ENCODE results near the gene NRARP.

Gene NRARP

DNA sequence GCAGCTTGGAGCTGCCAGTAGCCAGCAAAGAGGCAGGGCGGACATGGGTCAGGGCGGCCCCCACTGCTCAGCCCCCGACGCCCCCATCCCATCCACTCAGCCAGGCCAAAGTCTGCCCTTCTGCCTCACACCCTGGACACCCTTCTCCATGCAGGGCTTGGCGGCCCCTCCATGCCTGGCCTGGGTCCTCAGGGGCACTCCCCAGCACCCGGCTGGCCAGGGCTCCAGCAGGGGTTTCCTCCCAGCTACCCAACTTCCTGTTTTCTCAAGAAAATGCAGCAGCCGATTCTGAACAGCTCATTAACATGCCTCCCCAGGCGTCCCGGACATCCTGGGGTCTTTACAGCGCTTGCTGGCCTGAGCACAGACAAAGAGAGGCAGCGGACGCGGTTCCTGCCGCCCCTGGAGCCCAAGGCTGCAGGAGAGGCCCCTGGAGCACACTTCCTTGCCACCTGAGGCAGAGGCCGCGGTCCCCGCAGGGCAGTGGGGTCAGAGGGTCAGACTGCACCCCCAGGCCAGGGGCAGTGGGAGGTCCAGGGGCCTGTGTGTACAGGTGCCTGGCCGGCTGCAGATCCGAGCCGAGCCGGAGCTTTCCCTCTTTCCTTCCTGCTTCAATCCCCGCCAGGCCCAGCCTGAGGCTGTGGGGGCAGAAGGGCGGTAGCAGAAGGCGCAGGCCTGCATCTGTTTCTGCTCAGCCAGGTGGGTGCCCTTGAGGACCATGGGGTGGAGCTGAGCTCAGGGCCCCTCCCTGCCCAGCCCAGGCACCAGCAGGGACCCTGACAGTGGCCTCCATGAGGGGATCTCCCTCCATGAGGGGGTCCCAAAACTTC lies 18.7 kb upstream of the NRARP start:
- no peak overlapping the region for H3K27ac ChIP-seq (ENCODE audit: low read length)
- H3K36me3 ChIP-seq (ENCODE audit: insufficient read depth, low read depth, low read length) = no peaks in the 10 kb centered on the region
- H3K4me1 ChIP-seq (ENCODE audit: insufficient read depth, low read length) = no peaks in the 10 kb centered on the region; the same call in 1 of the 2 replicates
- no peaks in the 10 kb centered on the region for H3K9me3 ChIP-seq (ENCODE audit: insufficient read depth, low read depth, low read length)
- no peak overlapping the region for H3K4me3 ChIP-seq (ENCODE audit: low read length)
- H3K9ac ChIP-seq (ENCODE audit: low read depth, low read length) = peak overlapping the region; percentile 27; the same call in 1 of the 2 replicates
- H3K27me3 ChIP-seq (ENCODE audit: insufficient read depth, low read length) = no peaks in the 10 kb centered on the region; the same call in 1 of the 2 replicates

DNA sequence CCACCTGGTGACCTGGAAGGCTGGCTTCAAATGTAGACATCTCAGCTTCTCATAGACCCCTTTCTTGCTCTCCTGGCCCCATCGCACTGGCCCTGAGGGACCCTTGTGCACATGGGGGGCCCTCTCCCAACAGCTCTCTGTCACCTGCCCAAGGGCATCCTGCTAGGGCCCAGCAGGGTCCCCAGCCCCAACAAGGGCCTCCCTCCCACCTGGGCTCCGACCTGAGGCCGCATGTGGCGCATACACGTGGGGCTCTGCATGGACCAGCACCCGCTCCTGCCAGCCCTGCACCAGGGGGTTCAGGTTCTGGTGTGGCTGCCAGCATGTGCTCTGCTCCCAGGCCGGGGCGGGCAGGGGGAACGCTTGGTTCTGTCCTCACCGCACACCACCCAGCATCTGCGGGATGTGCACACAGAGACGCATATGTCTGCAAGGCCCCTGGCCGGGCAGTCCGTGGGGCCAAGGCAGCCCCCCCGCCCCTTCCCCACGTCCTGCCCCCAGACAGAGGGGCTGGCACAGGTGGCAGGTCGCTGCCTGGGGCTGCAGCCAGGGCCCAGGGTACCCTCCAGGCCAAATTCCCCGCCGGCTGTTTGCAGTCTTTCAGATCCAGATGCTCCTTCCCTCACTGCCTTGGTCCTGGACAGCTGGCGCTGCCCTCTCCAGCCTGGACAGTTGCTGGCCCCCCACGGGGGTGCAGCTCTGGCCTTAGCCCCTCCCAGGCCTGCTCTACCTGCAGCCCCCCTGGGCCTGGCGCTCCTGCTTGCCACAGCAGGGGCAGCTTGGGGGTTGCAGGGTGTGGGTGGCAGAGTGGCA lies 17.9 kb upstream of the NRARP start:
- H3K27ac ChIP-seq (ENCODE audit: low read length) = no peak overlapping the region
- no peak overlapping the region for H3K9ac ChIP-seq (ENCODE audit: low read depth, low read length)
- H3K4me1 ChIP-seq (ENCODE audit: insufficient read depth, low read length) = no peaks in the 10 kb centered on the region; the same call in 1 of the 2 replicates
- no peaks in the 10 kb centered on the region; the same call in 1 of the 2 replicates for H3K27me3 ChIP-seq (ENCODE audit: insufficient read depth, low read length)
- H3K4me3 ChIP-seq (ENCODE audit: low read length) = no peak overlapping the region
- H3K9me3 ChIP-seq (ENCODE audit: insufficient read depth, low read depth, low read length) = no peaks in the 10 kb centered on the region
- no peaks in the 10 kb centered on the region for H3K36me3 ChIP-seq (ENCODE audit: insufficient read depth, low read depth, low read length)

DNA sequence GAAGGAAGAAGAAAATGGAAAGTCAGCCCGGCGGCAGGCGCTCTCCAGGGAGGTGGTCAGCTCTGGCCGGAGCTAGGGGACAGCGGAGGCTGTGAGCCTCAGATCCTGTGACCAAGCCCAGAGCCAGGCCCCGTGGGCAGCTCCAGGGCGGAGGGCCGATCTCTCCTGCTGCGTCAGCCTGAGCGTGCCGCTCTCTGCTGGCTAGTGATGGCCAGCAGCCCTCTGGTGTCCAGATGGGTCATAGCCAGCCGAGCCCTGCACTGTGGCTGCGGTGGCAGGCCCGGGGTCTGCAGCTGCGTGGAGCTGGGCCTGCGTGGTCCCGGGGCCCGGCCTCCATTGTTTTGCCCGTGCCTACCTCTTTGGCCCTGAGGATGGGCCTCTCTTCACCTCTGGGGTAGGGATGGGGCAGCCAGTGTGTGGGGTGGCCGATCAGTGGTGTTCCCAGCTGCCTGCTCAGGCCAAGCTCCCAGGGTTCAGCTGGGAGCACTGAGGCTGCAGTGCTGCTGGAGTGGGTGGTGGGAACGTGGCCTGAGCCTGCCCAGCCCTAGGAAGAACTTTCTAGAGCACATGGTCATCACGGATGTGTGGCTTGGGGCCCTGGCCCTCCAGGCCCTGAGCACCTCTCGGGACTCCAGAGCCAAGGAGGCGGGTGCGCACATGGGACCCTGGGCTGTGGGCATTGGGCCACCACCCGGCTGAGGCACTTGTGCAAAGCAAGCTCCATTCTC lies 17.1 kb upstream of the NRARP start:
- Histone ChIP-seq H3K4me3 (ENCODE audit: low read length) (no peak overlapping the region), H3K27me3 (ENCODE audit: insufficient read depth, low read length) (no peaks in the 10 kb centered on the region; the same call in 1 of the 2 replicates), H3K9ac (ENCODE audit: low read depth, low read length) (no peak overlapping the region), H3K9me3 (ENCODE audit: insufficient read depth, low read depth, low read length) (no peaks in the 10 kb centered on the region), H3K4me1 (ENCODE audit: insufficient read depth, low read length) (no peaks in the 10 kb centered on the region; the same call in 1 of the 2 replicates), H3K36me3 (ENCODE audit: insufficient read depth, low read depth, low read length) (no peaks in the 10 kb centered on the region), H3K27ac (ENCODE audit: low read length) (no peak overlapping the region)

DNA sequence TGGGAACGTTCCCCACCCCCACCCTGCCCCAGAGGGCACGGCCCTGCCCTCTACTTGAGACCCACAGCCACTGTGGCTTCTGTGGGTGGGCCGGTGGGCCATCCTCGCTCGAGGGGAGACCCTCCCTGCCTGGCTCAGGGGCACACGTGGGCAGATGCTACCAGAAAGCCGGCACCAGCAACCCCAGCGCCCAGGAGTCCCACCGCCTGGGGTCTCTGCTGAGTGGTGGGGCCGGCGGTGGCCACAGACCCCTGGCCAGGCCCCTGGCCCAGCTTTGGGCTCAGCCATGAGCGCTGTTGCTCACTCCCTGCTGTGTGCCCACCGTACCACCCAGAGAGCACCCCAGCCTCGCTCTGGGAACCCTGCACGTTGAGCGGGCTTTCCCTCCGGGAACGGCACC lies 16.5 kb upstream of the NRARP start:
- Histone ChIP-seq H3K4me3 (ENCODE audit: low read length) (no peak overlapping the region), H3K4me1 (ENCODE audit: insufficient read depth, low read length) (no peaks in the 10 kb centered on the region; the same call in 1 of the 2 replicates), H3K27ac (ENCODE audit: low read length) (no peak overlapping the region), H3K9ac (ENCODE audit: low read depth, low read length) (no peak overlapping the region), H3K27me3 (ENCODE audit: insufficient read depth, low read length) (no peaks in the 10 kb centered on the region; the same call in 1 of the 2 replicates), H3K9me3 (ENCODE audit: insufficient read depth, low read depth, low read length) (no peaks in the 10 kb centered on the region), H3K36me3 (ENCODE audit: insufficient read depth, low read depth, low read length) (no peaks in the 10 kb centered on the region)

DNA sequence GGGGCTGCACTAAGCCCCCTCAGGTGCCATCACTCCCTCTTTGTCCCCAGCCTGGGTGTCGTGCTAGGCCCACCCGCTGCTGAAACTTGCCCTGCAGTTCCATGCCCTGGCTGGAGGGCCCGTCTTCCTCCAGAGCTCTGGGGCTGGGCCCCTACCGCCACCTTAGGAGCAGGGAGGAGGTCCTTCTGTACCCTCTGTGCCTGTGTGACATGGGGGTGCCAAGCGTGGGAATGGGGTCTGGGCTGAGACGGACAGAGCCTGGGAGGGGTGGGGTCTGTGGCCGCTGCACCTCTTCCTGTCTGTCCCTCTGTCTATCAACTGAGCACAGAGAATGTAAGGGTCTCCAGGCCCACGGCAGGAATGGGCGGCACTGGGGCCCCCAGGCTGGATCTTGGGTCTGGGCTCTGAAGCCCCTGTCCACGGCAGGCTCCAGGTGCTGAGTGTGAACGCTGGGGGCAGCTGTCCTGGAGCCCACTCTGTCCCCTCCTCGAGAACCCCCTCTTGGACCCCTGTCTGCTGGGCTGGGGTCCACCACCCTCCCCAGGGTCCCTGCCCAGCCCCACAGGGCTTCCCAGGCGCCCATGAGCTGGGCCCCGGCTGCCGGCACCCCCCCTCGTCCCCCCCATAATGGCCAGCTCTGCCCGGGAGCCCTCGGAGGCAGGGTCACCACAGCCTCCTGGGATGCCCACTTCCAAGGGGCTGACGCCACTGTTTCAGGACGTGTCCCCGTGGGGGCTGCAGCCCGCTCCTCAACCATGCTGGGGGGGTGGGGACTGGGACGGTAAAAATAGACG lies 15.8 kb upstream of the NRARP start:
- no peaks in the 10 kb centered on the region; the same call in 1 of the 2 replicates for H3K4me1 ChIP-seq (ENCODE audit: insufficient read depth, low read length)
- no peak overlapping the region for H3K27ac ChIP-seq (ENCODE audit: low read length)
- H3K9ac ChIP-seq (ENCODE audit: low read depth, low read length) = no peak overlapping the region
- no peaks in the 10 kb centered on the region for H3K36me3 ChIP-seq (ENCODE audit: insufficient read depth, low read depth, low read length)
- no peaks in the 10 kb centered on the region; the same call in 1 of the 2 replicates for H3K27me3 ChIP-seq (ENCODE audit: insufficient read depth, low read length)
- no peak overlapping the region for H3K4me3 ChIP-seq (ENCODE audit: low read length)
- no peaks in the 10 kb centered on the region for H3K9me3 ChIP-seq (ENCODE audit: insufficient read depth, low read depth, low read length)

DNA sequence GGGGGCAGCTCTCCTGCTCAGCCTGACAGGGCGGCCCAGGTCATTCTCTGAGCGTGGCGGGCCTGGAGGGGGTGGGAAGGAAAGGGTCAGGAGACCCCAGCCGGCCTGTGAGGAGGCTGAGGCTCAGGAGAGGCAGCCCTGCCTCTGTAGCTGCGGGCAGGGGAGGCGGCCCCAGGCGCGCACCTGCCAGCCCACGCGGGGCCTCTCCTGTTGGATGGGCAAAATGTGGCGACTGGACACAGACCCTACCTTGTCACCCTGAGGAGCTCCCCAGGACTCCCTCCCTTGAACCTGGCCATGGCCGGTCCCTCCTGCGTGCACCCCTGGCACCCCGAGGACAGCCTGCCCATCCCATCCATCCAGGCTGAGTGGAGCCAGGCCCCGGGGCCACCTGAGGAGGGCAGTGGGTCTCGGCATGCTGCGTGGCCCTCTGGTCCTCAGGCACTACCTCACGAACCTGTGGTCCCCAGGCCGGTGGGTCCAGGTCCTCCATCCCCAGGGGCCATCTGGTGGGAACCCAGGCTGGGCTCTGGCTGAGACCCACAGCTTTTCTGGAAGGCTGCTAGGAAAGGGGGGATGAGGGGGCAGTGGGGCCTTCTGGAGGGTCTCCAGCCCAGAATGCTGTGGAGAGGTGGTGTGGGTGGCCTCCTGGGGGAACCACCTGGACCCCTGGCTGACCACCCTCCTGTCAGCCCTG lies 15.1 kb upstream of the NRARP start:
- Histone ChIP-seq H3K4me1 (ENCODE audit: insufficient read depth, low read length) (no peaks in the 10 kb centered on the region; the same call in 1 of the 2 replicates), H3K27ac (ENCODE audit: low read length) (no peak overlapping the region), H3K9ac (ENCODE audit: low read depth, low read length) (no peak overlapping the region), H3K9me3 (ENCODE audit: insufficient read depth, low read depth, low read length) (no peaks in the 10 kb centered on the region), H3K36me3 (ENCODE audit: insufficient read depth, low read depth, low read length) (no peaks in the 10 kb centered on the region), H3K27me3 (ENCODE audit: insufficient read depth, low read length) (no peaks in the 10 kb centered on the region; the same call in 1 of the 2 replicates), H3K4me3 (ENCODE audit: low read length) (no peak overlapping the region)

DNA sequence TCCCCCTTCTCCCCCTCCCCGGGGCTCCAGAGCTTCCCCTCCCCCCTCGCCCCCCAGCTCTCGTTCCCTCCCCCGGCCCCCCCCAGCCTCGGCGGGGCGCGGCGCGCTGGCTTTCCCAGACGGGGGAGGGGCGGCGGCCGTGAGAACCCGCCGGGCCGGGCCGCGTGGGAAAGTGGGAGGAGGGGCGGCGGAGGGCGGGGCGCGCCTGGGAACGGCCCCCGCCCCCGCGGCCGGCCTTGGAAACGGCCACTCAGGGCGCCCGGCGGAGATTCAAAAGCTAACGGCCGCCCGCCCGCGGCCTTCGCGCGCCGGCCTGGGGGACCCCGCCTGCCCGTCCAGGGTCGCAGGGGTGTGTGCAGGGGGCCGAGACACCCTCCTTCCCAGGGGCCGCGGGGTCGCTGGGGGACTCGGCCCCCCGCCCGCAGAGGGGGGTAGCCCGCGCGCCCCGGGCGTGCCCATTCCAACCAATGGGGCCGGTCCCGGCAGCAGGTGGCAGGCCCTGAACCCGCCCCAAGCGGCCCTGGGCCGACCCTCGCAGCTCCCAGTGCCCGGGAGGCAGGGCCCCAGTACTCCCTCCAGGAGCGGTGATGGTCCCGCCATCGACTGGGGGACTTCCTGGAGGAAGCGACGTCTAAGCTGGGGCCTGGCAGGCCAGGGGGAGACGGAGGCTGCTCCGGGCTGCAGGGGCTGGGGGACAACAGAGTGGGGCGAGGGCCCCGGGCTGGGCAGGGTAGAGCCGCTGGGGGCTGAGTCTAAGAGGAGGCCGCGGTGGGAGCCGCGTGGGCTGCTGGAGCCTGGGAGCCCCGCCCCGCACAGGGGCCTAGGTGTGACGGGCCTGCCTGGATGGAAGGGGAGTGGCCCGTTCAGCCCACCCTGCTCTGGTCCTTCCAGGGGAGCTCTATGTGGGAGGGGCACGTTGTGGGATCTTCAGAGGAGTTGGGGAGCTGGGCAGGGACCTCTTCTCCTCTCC lies 14.2 kb upstream of the NRARP start:
- Histone ChIP-seq H3K27me3 (ENCODE audit: insufficient read depth, low read length) (no peaks in the 10 kb centered on the region; the same call in 1 of the 2 replicates), H3K4me1 (ENCODE audit: insufficient read depth, low read length) (no peaks in the 10 kb centered on the region; the same call in 1 of the 2 replicates), H3K27ac (ENCODE audit: low read length) (no peak overlapping the region), H3K9ac (ENCODE audit: low read depth, low read length) (peak overlapping the region; percentile 41; the same call in 1 of the 2 replicates), H3K4me3 (ENCODE audit: low read length) (peak overlapping the region; percentile 35; the same call in 1 of the 2 replicates), H3K9me3 (ENCODE audit: insufficient read depth, low read depth, low read length) (no peaks in the 10 kb centered on the region), H3K36me3 (ENCODE audit: insufficient read depth, low read depth, low read length) (no peaks in the 10 kb centered on the region)

DNA sequence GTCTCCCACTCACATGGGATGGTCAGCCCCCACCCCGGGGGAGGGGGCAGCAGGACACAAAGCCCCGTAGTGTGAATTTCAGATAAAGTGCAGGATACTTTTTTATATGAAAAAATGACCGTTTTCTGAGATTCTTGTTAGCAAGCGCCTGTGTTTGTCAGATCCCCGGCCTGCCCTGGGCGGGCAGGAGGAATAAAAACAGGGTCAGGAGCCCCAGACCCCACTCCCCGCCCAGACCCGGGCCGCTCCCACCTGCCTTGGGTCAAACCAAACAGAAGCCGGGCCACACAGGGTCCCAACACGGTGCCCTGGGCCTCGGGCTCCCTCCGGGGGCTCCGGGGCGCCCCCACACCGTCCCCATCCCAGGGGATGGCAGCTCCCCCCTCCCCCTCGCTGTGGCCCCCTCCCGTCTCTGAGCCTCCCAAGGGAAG lies 13.5 kb upstream of the NRARP start:
- Histone ChIP-seq H3K4me3 (ENCODE audit: low read length) (peak overlapping the region; percentile 22; the same call in 1 of the 2 replicates), H3K9ac (ENCODE audit: low read depth, low read length) (no peak overlapping the region), H3K27me3 (ENCODE audit: insufficient read depth, low read length) (no peaks in the 10 kb centered on the region; the same call in 1 of the 2 replicates), H3K4me1 (ENCODE audit: insufficient read depth, low read length) (no peaks in the 10 kb centered on the region), H3K9me3 (ENCODE audit: insufficient read depth, low read depth, low read length) (no peaks in the 10 kb centered on the region), H3K36me3 (ENCODE audit: insufficient read depth, low read depth, low read length) (no peaks in the 10 kb centered on the region), H3K27ac (ENCODE audit: low read length) (no peak overlapping the region)

DNA sequence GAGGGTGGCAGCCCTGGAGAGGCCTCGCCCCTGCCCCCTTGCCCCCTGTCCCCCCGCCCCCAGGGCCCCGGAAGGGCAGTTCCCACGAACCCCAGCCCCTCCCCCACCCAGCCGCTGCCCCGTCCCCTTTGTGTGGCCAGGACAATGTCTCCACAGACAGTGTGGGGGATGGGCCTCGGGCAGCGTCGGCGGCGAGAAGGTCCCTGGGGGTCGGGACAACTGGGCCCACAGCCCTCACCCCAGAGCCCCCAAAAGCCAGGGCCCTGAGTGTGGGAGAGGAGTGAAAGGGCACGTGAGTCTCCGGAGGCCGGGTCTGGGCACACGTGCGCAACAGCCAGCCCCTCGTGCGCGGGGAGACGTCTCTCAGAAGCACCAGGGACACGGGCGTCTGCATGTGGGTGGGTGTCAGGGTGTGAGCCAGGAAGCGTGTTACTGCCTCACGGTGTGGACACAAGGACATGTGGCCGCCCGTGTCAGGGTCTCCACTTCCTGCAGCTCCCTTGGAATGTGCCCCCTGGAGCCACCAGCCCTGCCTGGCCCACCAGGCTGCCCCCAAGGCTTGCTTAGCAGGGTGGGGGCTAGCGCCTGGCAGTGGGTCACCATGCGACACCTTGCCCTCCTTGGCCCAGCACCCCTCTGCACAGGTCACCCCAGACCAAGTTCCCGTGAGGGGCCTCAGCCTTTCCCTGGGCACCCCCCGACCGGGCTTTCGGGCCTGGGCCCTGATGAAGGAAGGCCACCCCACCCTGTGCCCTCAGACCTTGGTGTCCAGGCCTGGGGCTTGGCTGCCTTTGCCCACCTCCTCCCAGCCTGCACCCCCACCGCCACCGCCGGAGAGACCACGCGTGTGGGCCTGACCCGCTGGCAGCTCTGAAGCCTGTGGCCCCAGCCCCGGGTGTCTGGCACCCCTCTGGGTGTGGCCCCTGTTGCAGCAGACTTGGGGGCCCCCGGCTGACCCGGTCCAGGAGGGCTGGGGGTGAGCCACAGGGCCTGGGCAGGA lies 12.8 kb upstream of the NRARP start:
- no peak overlapping the region for H3K27ac ChIP-seq (ENCODE audit: low read length)
- H3K36me3 ChIP-seq (ENCODE audit: insufficient read depth, low read depth, low read length) = no peaks in the 10 kb centered on the region
- H3K9ac ChIP-seq (ENCODE audit: low read depth, low read length) = no peak overlapping the region
- no peaks in the 10 kb centered on the region; the same call in 1 of the 2 replicates for H3K27me3 ChIP-seq (ENCODE audit: insufficient read depth, low read length)
- no peaks in the 10 kb centered on the region for H3K9me3 ChIP-seq (ENCODE audit: insufficient read depth, low read depth, low read length)
- no peaks in the 10 kb centered on the region for H3K4me1 ChIP-seq (ENCODE audit: insufficient read depth, low read length)
- H3K4me3 ChIP-seq (ENCODE audit: low read length) = no peak overlapping the region

Measured in iPS-20b (cell line).